Placental pericyte (primary cell): ENCODE measurements around the gene TUBA3D. TPM values are rescaled to one million over a fixed set of nuclear protein-coding genes. Genes with fewer than 3 reads are reported as not detected.

Experiments
- total RNA-seq: library from RNA; depleted of rRNA; stranded (reverse); fragments of >200 nt; gene quantifications from 2 replicates; pipeline ENCODE4 v1.2.3, GENCODE V29; 2012

Gene TUBA3D
- total RNA-seq = not detected in 2 replicates

DNA sequence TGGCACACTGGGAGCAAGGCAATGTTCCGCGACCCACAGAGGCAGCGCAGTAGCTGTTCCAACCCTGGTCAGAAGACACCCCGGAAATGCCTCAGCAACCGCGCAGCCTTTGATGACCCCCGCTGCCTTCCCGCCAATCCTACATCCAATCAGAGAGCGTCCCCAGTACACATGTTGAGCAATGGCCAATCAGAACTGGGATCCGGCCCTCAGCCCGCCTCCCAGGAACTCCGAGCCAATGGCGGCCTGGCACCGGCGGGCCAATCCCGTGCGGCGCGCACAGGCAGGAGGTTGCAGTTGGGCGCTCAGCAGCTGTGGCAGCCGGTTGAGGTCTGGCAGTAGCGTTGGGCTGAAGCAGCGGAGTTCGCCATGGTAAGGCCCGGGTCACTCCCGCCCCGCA lies at the start of gene TUBA3D:
Gene TUBA3D (plus strand): TSS at position 289 of the 400 bp plus-strand sequence. CDS start 81 bp downstream, at position 370.

DNA sequence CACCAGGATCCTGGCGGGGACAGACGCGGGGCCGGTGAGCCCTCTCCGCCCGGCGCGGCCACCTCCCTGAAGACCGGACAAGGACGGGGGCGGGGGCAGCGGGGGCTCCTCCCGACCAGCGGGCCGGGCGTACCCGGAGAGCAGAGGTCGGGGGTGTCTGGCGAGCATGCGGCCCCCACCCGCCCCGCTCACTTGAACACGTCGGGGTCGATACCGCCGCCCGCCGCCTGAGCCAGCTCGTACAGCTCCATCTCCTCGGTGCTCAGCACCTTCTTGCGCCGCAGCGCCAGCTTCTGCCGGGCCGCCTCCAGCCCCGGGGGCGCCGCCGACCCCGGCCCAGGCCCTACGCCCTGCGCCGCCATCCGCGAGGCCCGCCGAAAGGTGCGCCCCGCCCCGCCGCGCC lies 16.1 kb downstream of the TUBA3D start, which contains the start of gene MZT2A:
Gene MZT2A (minus strand): TSS at position 383 of the 403 bp plus-strand sequence. CDS start 21 bp downstream, at position 362.

DNA sequence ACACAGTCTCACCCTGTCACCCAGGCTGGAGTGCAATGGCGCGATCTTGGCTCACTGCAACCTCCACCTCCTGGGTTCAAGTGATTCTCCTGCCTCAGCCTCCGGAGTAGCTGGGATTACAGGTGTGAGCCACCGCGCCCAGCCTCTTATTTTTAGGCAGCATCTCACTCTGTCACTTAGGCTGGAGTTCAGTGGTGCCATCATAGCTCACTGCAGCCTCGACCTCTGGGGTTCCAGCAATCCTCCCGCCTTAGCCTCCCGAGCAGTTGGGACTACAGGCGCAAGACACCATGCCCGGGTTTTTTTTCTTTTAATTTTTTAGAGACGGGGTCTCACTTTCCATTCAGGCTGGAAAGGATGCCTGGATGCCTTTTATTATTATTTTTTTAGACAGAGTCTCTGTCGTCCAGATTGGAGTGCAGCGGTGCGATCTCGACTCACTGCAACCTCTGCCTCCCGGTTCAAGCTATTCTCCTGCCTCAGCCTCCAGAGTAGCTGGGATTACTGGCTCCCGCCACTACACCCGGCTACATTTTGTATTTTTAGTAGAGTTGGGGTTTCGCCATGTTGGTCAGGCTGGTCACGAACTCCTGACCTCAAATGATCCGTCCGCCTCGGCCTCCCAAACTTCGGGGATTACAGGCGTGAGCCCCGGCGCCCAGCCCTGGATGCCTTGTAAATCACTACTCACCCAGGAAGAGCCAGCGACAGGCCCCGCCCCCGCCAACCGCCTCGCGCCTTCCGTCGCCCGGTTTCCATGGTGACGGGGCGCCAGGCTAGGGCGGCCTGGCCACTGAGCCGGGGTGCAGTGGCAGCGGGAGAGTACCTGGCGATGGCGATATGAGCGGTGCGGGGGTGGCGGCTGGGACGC lies 51.4 kb downstream of the TUBA3D start, which contains the start of gene CCDC74A:
Gene CCDC74A (plus strand): TSS at position 758 of the 871 bp plus-strand sequence. CDS start 83 bp downstream, at position 841.

Other genes starting within 250 kb of the TUBA3D start
- gene RAB6D, start 112.0 kb upstream of the TUBA3D start, total RNA-seq = not detected in 2 replicates
- 47.5 and 85.6 TPM in 2 replicates for gene MZT2A, start 16.3 kb downstream of the TUBA3D start, total RNA-seq
- gene CCDC74A, start 51.8 kb downstream of the TUBA3D start, total RNA-seq = 5.9 and 14.0 TPM in 2 replicates